GM23338 (cell line): Measurements from ENCODE around the gene WDR17. TPM values are rescaled to one million over a fixed set of nuclear protein-coding genes. Genes with fewer than 3 reads are reported as not detected.

Experiments
- ATAC-seq: fragments of 200-7000 bp; cut with Tn5 transposase; 3 replicates; pipeline ENCODE4 v1.9.1; 2020
- DNase-seq: peaks from one replicate; pipeline ENCODE4 v3.0.0-alpha.2; 2015; ENCODE audit warnings: low spot score
- H2AFZ ChIP-seq: fragments of 200-600 bp; sonication (generic); 2 replicates; pipeline ENCODE4 v1.8.0; 2016; ENCODE audit warnings: antibody characterized with exemption, mild to moderate bottlenecking, moderate library complexity
- H3F3A ChIP-seq: fragments of 200-600 bp; sonication (generic); replicated peaks from 2 replicates; pipeline ENCODE4 v1.8.0; 2017; ENCODE audit warnings: antibody characterized with exemption, mixed run types, low read depth
- H3K27ac ChIP-seq: fragments of 200-600 bp; sonication (generic); 2 replicates; pipeline ENCODE4 v1.6.1; 2016; ENCODE audit warnings: low read depth
- H3K27me3 ChIP-seq: fragments of 200-600 bp; sonication (generic); 2 replicates; pipeline ENCODE4 v1.8.0; 2016; ENCODE audit warnings: mild to moderate bottlenecking, mixed run types, moderate library complexity; ENCODE audit not compliant: insufficient read depth
- H3K36me3 ChIP-seq: fragments of 200-600 bp; sonication (generic); 2 replicates; pipeline ENCODE4 v1.8.0; 2016; ENCODE audit warnings: mild to moderate bottlenecking; ENCODE audit not compliant: insufficient read depth
- H3K4me1 ChIP-seq: fragments of 200-600 bp; sonication (generic); 2 replicates; pipeline ENCODE4 v1.8.0; 2016; ENCODE audit warnings: mild to moderate bottlenecking, moderate library complexity; ENCODE audit not compliant: insufficient read depth
- H3K4me2 ChIP-seq: fragments of 200-600 bp; sonication (generic); 2 replicates; pipeline ENCODE4 v1.7.1; 2017; ENCODE audit warnings: mixed run types
- H3K4me3 ChIP-seq: fragments of 200-600 bp; sonication (generic); 2 replicates; pipeline ENCODE4 v1.6.1; 2016; ENCODE audit warnings: mixed run types
- H3K79me2 ChIP-seq: fragments of 200-600 bp; sonication (generic); replicated peaks from 2 replicates; pipeline ENCODE4 v1.8.0; 2017; ENCODE audit warnings: mild to moderate bottlenecking; ENCODE audit not compliant: insufficient read depth
- H3K9me2 ChIP-seq: fragments of 200-600 bp; sonication (generic); 2 replicates; pipeline ENCODE4 v1.8.0; 2017; ENCODE audit not compliant: insufficient read depth
- H4K20me1 ChIP-seq: fragments of 200-600 bp; sonication (generic); replicated peaks from 2 replicates; pipeline ENCODE4 v1.8.0; 2017; ENCODE audit warnings: mild to moderate bottlenecking; ENCODE audit not compliant: insufficient read depth
- H3K27ac Mint-ChIP-seq: 2 replicates; pipeline ENCODE4 v1.8.0; 2020; ENCODE audit warnings: inconsistent platforms, mild to moderate bottlenecking, moderate library complexity, mixed read lengths
- H3K27me3 Mint-ChIP-seq: 3 replicates; pipeline ENCODE4 v1.8.0; 2022; ENCODE audit warnings: low read depth, mild to moderate bottlenecking, moderate library complexity, mixed read lengths, inconsistent platforms; ENCODE audit not compliant: insufficient read depth, poor library complexity
- H3K36me3 Mint-ChIP-seq: 3 replicates; pipeline ENCODE4 v1.8.0; 2021; ENCODE audit warnings: low read depth, mild to moderate bottlenecking, inconsistent platforms, moderate library complexity, mixed read lengths
- H3K4me1 Mint-ChIP-seq: 3 replicates; pipeline ENCODE4 v1.8.0; 2020; ENCODE audit warnings: mild to moderate bottlenecking, inconsistent platforms, mixed read lengths
- H3K4me3 Mint-ChIP-seq: 3 replicates; pipeline ENCODE4 v1.8.0; 2021; ENCODE audit warnings: moderate library complexity, mild to moderate bottlenecking, inconsistent platforms, mixed read lengths
- H3K9me3 Mint-ChIP-seq: 3 replicates; pipeline ENCODE4 v1.8.0; 2020; ENCODE audit warnings: moderate library complexity, mild to moderate bottlenecking, inconsistent platforms, mixed read lengths
- CREB1 ChIP-seq: fragments of 250-450 bp; sonication (Bioruptor Pico); IDR thresholded peaks from 2 replicates; pipeline ENCODE4 v1.5.0; 2020; ENCODE audit warnings: low read depth, mild to moderate bottlenecking, moderate library complexity
- EZH2 ChIP-seq: fragments of 200-600 bp; sonication (generic); IDR thresholded peaks from one replicate; pipeline ENCODE4 v1.8.0; 2017; ENCODE audit warnings: antibody characterized with exemption, mild to moderate bottlenecking, low read depth; ENCODE audit not compliant: unreplicated experiment
- JUNB ChIP-seq: IDR thresholded peaks from one replicate; pipeline ENCODE4 v1.6.1; 2016; ENCODE audit warnings: antibody characterized with exemption; ENCODE audit not compliant: unreplicated experiment
- NANOG ChIP-seq: IDR thresholded peaks from 2 replicates; pipeline ENCODE4 v1.6.1; 2016; ENCODE audit warnings: antibody characterized with exemption, borderline replicate concordance
- POLR2AphosphoS5 ChIP-seq: IDR thresholded peaks from 2 replicates; pipeline ENCODE4 v1.6.1; 2016; ENCODE audit warnings: antibody characterized with exemption, low read depth
- STAT1 ChIP-seq: IDR thresholded peaks from one replicate; pipeline ENCODE4 v1.6.1; 2016; ENCODE audit warnings: antibody characterized with exemption; ENCODE audit not compliant: unreplicated experiment
- ZNF114 ChIP-seq: fragments of 250-450 bp; sonication (Bioruptor Pico); IDR thresholded peaks from 2 replicates; pipeline ENCODE4 v1.5.0; 2020; ENCODE audit warnings: mild to moderate bottlenecking, moderate library complexity
- polyA plus RNA-seq: library from polyadenylated mRNA; unstranded; fragments of >200 nt; fragmentation: Nextera tagmentation; extraction: Ambion mirVana; gene quantifications from 2 replicates; pipeline ENCODE4 v1.2.1, GENCODE V29; 2016
- total RNA-seq: library from RNA; depleted of rRNA; stranded (reverse); fragments of >200 nt; shearing (Covaris generic); gene quantifications from 2 replicates; pipeline ENCODE4 v1.2.3, GENCODE V29; 2014
- TF ChIP-seq, protein P1 (sequence below): fragments of 250-450 bp; sonication (Bioruptor Pico); IDR thresholded peaks from 2 replicates; pipeline ENCODE4 v1.5.0; 2020; ENCODE audit warnings: mild to moderate bottlenecking, moderate library complexity
- TF ChIP-seq, protein P2 (sequence below): IDR thresholded peaks from 2 replicates; pipeline ENCODE4 v1.6.1; 2016; ENCODE audit warnings: antibody characterized with exemption
- TF ChIP-seq, protein P3 (sequence below), 2 experiments: fragments of 200-600 bp in 1 of 2; sonication (generic) in 1 of 2; conservative IDR thresholded peaks; 2 replicates each; pipeline versions ENCODE4 v1.5.1 to v1.6.1; 2016 to 2017; ENCODE audit warnings: antibody characterized with exemption in 2 of 2, low read depth in 2 of 2, mild to moderate bottlenecking in 2 of 2, moderate library complexity in 1 of 2

WDR17 gene
- total and polyA plus RNA-seq, 2 experiments from 2014 or later = 1.9 to 4.3 TPM

DNA sequence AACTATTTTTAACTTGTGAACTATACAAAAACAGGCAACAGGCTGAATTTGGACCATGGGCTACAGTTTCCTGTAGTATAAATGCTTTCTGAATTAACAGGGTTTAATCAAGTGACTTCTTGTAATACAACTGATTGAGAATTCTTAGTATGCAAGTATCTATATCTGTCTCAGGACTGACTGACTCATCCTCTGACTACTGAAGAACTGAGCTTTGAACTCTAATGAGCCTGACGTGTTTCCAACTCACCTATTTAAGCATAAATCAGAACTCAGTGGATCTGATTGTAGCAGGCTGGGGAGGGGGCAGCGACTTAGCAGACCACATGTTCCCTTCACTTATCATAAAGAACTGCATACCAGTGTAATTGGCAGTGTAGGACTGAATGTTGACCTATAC, 122.0 kb downstream of the WDR17 start:
- H3K9me3 Mint-ChIP-seq = no peaks in the 10 kb centered on the region
- Histone ChIP-seq H3K27me3 (no peaks in the 10 kb centered on the region), H3K4me2 (no peak overlapping the region)

DNA sequence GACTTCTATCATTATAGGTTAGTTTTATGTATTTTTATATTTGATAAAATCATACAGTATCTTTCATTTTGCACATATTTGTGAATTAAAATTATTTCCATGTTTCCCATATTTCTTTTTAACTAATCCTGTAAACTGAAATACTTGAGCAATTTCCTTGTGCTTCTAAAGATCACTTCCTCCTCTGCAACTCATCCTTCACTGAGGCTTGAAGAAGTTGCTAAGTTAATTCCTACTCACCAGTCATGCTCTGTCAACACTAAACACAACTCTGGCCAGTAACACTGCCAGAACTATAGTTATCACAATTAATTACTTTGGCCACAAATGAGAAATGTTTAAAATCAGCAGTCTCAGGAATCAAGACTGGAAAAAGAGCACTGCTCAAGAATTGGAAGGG, 123.0 kb downstream of the WDR17 start:
- no peak overlapping the region for H2AFZ ChIP-seq
- H3K27ac Mint-ChIP-seq = no peak overlapping the region
- H3K9me3 Mint-ChIP-seq = no peaks in the 10 kb centered on the region
- H3K4me3 Mint-ChIP-seq = no peak overlapping the region
- H3K27ac ChIP-seq = no peak overlapping the region
- peaks cover 13% of the 10 kb centered on the region for H3K4me1 ChIP-seq
- H3K27me3 Mint-ChIP-seq = no peaks in the 10 kb centered on the region
- H3K9me2 ChIP-seq = no peaks in the 10 kb centered on the region
- peaks cover 44% of the 10 kb centered on the region for H3K4me1 Mint-ChIP-seq
- ATAC-seq = no peak
- no peaks in the 10 kb centered on the region for H3F3A ChIP-seq
- no peaks in the 10 kb centered on the region for H4K20me1 ChIP-seq
- no peak overlapping the region for H3K4me2 ChIP-seq
- H3K4me3 ChIP-seq = no peak overlapping the region
- no peak for DNase-seq
- H3K36me3 ChIP-seq = no peaks in the 10 kb centered on the region
- no peaks in the 10 kb centered on the region for H3K79me2 ChIP-seq
- no peaks in the 10 kb centered on the region for H3K36me3 Mint-ChIP-seq
- H3K27me3 ChIP-seq = no peaks in the 10 kb centered on the region
- TF ChIP-seq, protein P1, sequence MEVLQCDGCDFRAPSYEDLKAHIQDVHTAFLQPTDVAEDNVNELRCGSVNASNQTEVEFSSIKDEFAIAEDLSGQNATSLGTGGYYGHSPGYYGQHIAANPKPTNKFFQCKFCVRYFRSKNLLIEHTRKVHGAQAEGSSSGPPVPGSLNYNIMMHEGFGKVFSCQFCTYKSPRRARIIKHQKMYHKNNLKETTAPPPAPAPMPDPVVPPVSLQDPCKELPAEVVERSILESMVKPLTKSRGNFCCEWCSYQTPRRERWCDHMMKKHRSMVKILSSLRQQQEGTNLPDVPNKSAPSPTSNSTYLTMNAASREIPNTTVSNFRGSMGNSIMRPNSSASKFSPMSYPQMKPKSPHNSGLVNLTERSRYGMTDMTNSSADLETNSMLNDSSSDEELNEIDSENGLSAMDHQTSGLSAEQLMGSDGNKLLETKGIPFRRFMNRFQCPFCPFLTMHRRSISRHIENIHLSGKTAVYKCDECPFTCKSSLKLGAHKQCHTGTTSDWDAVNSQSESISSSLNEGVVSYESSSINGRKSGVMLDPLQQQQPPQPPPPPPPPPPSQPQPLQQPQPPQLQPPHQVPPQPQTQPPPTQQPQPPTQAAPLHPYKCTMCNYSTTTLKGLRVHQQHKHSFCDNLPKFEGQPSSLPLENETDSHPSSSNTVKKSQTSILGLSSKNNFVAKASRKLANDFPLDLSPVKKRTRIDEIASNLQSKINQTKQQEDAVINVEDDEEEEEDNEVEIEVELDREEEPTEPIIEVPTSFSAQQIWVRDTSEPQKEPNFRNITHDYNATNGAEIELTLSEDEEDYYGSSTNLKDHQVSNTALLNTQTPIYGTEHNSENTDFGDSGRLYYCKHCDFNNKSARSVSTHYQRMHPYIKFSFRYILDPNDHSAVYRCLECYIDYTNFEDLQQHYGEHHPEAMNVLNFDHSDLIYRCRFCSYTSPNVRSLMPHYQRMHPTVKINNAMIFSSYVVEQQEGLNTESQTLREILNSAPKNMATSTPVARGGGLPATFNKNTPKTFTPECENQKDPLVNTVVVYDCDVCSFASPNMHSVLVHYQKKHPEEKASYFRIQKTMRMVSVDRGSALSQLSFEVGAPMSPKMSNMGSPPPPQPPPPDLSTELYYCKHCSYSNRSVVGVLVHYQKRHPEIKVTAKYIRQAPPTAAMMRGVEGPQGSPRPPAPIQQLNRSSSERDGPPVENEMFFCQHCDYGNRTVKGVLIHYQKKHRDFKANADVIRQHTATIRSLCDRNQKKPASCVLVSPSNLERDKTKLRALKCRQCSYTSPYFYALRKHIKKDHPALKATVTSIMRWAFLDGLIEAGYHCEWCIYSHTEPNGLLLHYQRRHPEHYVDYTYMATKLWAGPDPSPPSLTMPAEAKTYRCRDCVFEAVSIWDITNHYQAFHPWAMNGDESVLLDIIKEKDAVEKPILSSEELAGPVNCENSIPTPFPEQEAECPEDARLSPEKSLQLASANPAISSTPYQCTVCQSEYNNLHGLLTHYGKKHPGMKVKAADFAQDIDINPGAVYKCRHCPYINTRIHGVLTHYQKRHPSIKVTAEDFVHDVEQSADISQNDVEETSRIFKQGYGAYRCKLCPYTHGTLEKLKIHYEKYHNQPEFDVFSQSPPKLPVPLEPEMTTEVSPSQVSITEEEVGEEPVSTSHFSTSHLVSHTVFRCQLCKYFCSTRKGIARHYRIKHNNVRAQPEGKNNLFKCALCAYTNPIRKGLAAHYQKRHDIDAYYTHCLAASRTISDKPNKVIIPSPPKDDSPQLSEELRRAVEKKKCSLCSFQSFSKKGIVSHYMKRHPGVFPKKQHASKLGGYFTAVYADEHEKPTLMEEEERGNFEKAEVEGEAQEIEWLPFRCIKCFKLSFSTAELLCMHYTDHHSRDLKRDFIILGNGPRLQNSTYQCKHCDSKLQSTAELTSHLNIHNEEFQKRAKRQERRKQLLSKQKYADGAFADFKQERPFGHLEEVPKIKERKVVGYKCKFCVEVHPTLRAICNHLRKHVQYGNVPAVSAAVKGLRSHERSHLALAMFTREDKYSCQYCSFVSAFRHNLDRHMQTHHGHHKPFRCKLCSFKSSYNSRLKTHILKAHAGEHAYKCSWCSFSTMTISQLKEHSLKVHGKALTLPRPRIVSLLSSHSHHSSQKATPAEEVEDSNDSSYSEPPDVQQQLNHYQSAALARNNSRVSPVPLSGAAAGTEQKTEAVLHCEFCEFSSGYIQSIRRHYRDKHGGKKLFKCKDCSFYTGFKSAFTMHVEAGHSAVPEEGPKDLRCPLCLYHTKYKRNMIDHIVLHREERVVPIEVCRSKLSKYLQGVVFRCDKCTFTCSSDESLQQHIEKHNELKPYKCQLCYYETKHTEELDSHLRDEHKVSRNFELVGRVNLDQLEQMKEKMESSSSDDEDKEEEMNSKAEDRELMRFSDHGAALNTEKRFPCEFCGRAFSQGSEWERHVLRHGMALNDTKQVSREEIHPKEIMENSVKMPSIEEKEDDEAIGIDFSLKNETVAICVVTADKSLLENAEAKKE = no peak
- TF ChIP-seq, protein P2, sequence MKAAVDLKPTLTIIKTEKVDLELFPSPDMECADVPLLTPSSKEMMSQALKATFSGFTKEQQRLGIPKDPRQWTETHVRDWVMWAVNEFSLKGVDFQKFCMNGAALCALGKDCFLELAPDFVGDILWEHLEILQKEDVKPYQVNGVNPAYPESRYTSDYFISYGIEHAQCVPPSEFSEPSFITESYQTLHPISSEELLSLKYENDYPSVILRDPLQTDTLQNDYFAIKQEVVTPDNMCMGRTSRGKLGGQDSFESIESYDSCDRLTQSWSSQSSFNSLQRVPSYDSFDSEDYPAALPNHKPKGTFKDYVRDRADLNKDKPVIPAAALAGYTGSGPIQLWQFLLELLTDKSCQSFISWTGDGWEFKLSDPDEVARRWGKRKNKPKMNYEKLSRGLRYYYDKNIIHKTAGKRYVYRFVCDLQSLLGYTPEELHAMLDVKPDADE = no peak
- TF ChIP-seq JUNB (no peak), STAT1 (no peak), POLR2AphosphoS5 (no peak), EZH2 (no peak), ZNF114 (CRISPR knock-in tag) (no peak), NANOG (no peak)
- TF ChIP-seq, protein P3, sequence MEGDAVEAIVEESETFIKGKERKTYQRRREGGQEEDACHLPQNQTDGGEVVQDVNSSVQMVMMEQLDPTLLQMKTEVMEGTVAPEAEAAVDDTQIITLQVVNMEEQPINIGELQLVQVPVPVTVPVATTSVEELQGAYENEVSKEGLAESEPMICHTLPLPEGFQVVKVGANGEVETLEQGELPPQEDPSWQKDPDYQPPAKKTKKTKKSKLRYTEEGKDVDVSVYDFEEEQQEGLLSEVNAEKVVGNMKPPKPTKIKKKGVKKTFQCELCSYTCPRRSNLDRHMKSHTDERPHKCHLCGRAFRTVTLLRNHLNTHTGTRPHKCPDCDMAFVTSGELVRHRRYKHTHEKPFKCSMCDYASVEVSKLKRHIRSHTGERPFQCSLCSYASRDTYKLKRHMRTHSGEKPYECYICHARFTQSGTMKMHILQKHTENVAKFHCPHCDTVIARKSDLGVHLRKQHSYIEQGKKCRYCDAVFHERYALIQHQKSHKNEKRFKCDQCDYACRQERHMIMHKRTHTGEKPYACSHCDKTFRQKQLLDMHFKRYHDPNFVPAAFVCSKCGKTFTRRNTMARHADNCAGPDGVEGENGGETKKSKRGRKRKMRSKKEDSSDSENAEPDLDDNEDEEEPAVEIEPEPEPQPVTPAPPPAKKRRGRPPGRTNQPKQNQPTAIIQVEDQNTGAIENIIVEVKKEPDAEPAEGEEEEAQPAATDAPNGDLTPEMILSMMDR (conservative IDR thresholded peaks at IDR 0.05; ENCODE audit: low read depth in 2 of 2) = no peak

More for the DNA sequence above, 122.0 kb downstream of the WDR17 start:
- Histone ChIP-seq H3K9me2 (no peaks in the 10 kb centered on the region), H3K36me3 (no peaks in the 10 kb centered on the region), H3K27ac (no peak overlapping the region), H2AFZ (no peak overlapping the region), H3K4me3 (no peak overlapping the region), H4K20me1 (no peaks in the 10 kb centered on the region), H3F3A (no peaks in the 10 kb centered on the region), H3K4me1 (peaks cover 12% of the 10 kb centered on the region; the same call in 1 of the 2 replicates), H3K79me2 (no peaks in the 10 kb centered on the region)
- DNase-seq (no peak), ATAC-seq (no peak)
- no peaks in the 10 kb centered on the region for H3K36me3 Mint-ChIP-seq
- peaks cover 38% of the 10 kb centered on the region for H3K4me1 Mint-ChIP-seq
- no peak overlapping the region for H3K4me3 Mint-ChIP-seq
- H3K27ac Mint-ChIP-seq = no peak overlapping the region
- TF ChIP-seq EZH2 = no peak
- no peak for TF ChIP-seq POLR2AphosphoS5
- TF ChIP-seq CREB1 = no peak
- TF ChIP-seq, protein P3 (conservative IDR thresholded peaks at IDR 0.05; ENCODE audit: low read depth in 2 of 2) = no peak
- H3K27me3 Mint-ChIP-seq = no peaks in the 10 kb centered on the region
